Loucy (cell line): ENCODE measurements around the gene DNASE1L3.

Experiments used
- H2AFZ ChIP-seq: fragments of 200-600 bp; sonication (generic); 2 replicates; pipeline ENCODE4 v1.6.0; 2016; ENCODE audit warnings: antibody characterized with exemption, mild to moderate bottlenecking, low read length, moderate library complexity
- H3F3A ChIP-seq: fragments of 200-600 bp; 2 replicates; pipeline ENCODE4 v1.6.0; 2016; ENCODE audit warnings: antibody characterized with exemption, low read depth, mild to moderate bottlenecking
- H3K27me3 ChIP-seq: fragments of 200-600 bp; sonication (generic); 2 replicates; pipeline ENCODE4 v1.6.1; 2014; ENCODE audit warnings: low read length, mild to moderate bottlenecking; ENCODE audit not compliant: insufficient read depth, poor library complexity, severe bottlenecking
- H3K36me3 ChIP-seq: fragments of 200-600 bp; sonication (generic); 2 replicates; pipeline ENCODE4 v1.6.1; 2016; ENCODE audit warnings: low read length; ENCODE audit not compliant: insufficient read depth
- H3K4me1 ChIP-seq: fragments of 200-600 bp; sonication (generic); 2 replicates; pipeline ENCODE4 v1.5.1; 2014; ENCODE audit warnings: low read length, mild to moderate bottlenecking; ENCODE audit not compliant: insufficient read depth, poor library complexity, severe bottlenecking
- H3K4me2 ChIP-seq: fragments of 200-600 bp; sonication (generic); 2 replicates; pipeline ENCODE4 v1.6.0; 2014; ENCODE audit warnings: antibody characterized with exemption, low read length, low read depth, mild to moderate bottlenecking; ENCODE audit not compliant: poor library complexity, severe bottlenecking
- H3K4me3 ChIP-seq: fragments of 200-600 bp; sonication (generic); 2 replicates; pipeline ENCODE4 v1.5.1; 2014; ENCODE audit warnings: low read length, mild to moderate bottlenecking, mixed read lengths; ENCODE audit not compliant: poor library complexity, severe bottlenecking
- H3K79me2 ChIP-seq: fragments of 200-600 bp; sonication (generic); 2 replicates; pipeline ENCODE4 v1.6.1; 2014; ENCODE audit warnings: low read length; ENCODE audit not compliant: insufficient read depth
- H3K9ac ChIP-seq: fragments of 200-600 bp; sonication (generic); 2 replicates; pipeline ENCODE4 v1.6.0; 2014; ENCODE audit warnings: mild to moderate bottlenecking, low read depth, low read length, moderate library complexity; ENCODE audit not compliant: poor library complexity, severe bottlenecking
- H3K9me2 ChIP-seq: fragments of 200-600 bp; sonication (generic); replicated peaks from 2 replicates; pipeline ENCODE4 v1.6.1; 2016; ENCODE audit warnings: low read depth, low read length, mixed read lengths
- H3K9me3 ChIP-seq: fragments of 200-600 bp; sonication (generic); 2 replicates; pipeline ENCODE4 v1.6.1; 2014; ENCODE audit warnings: mild to moderate bottlenecking, antibody characterized with exemption, low read length, low read depth; ENCODE audit not compliant: insufficient read depth
- H4K20me1 ChIP-seq: fragments of 200-600 bp; sonication (generic); 2 replicates; pipeline ENCODE4 v1.6.0; 2014; ENCODE audit warnings: antibody characterized with exemption, low read length, mild to moderate bottlenecking; ENCODE audit not compliant: insufficient read depth, poor library complexity, severe bottlenecking
- EZH2phosphoT487 ChIP-seq: fragments of 200-600 bp; IDR thresholded peaks from 2 replicates; pipeline ENCODE4 v1.6.1; 2018; ENCODE audit warnings: antibody characterized with exemption, mild to moderate bottlenecking, moderate library complexity, borderline replicate concordance
- TF ChIP-seq, protein P1 (sequence below): fragments of 200-600 bp; sonication (generic); conservative IDR thresholded peaks from 2 replicates; pipeline ENCODE4 v1.5.1; 2014; ENCODE audit warnings: mild to moderate bottlenecking, antibody characterized with exemption, low read length

The DNASE1L3 gene

DNA sequence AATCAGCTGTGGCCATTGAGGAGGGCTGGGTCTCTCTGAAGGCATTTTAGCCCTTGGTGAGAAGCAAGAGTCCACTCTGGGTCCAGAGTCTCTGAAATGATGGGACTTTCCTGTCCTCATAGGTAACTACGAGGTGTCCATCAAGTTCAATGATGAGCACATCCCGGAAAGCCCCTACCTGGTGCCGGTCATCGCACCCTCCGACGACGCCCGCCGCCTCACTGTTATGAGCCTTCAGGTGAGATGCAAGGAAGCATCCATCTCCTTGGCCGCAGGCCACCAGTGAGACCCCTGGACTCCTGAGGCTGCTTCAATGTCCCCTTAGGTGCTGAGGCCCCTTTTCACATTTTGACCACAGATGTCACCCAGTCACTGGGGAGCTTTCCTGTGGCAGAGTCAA, 54.9 kb downstream of the DNASE1L3 start:
- no peak overlapping the region for H3K4me3 ChIP-seq
- no peak overlapping the region for H3K9ac ChIP-seq
- no peak overlapping the region for H3K4me2 ChIP-seq
- no peak for TF ChIP-seq EZH2phosphoT487
- TF ChIP-seq, protein P1, sequence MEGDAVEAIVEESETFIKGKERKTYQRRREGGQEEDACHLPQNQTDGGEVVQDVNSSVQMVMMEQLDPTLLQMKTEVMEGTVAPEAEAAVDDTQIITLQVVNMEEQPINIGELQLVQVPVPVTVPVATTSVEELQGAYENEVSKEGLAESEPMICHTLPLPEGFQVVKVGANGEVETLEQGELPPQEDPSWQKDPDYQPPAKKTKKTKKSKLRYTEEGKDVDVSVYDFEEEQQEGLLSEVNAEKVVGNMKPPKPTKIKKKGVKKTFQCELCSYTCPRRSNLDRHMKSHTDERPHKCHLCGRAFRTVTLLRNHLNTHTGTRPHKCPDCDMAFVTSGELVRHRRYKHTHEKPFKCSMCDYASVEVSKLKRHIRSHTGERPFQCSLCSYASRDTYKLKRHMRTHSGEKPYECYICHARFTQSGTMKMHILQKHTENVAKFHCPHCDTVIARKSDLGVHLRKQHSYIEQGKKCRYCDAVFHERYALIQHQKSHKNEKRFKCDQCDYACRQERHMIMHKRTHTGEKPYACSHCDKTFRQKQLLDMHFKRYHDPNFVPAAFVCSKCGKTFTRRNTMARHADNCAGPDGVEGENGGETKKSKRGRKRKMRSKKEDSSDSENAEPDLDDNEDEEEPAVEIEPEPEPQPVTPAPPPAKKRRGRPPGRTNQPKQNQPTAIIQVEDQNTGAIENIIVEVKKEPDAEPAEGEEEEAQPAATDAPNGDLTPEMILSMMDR, result no peak
- H3K9me3 ChIP-seq, result no peaks in the 10 kb centered on the region
- H3K36me3 ChIP-seq, result peaks cover 20% of the 10 kb centered on the region; the same call in 1 of the 2 replicates
- no peaks in the 10 kb centered on the region for H3K27me3 ChIP-seq
- H3F3A ChIP-seq, result no peaks in the 10 kb centered on the region
- no peaks in the 10 kb centered on the region for H3K9me2 ChIP-seq
- H4K20me1 ChIP-seq, result no peaks in the 10 kb centered on the region
- no peak overlapping the region for H2AFZ ChIP-seq
- no peaks in the 10 kb centered on the region for H3K4me1 ChIP-seq
- H3K79me2 ChIP-seq, result no peaks in the 10 kb centered on the region

DNA sequence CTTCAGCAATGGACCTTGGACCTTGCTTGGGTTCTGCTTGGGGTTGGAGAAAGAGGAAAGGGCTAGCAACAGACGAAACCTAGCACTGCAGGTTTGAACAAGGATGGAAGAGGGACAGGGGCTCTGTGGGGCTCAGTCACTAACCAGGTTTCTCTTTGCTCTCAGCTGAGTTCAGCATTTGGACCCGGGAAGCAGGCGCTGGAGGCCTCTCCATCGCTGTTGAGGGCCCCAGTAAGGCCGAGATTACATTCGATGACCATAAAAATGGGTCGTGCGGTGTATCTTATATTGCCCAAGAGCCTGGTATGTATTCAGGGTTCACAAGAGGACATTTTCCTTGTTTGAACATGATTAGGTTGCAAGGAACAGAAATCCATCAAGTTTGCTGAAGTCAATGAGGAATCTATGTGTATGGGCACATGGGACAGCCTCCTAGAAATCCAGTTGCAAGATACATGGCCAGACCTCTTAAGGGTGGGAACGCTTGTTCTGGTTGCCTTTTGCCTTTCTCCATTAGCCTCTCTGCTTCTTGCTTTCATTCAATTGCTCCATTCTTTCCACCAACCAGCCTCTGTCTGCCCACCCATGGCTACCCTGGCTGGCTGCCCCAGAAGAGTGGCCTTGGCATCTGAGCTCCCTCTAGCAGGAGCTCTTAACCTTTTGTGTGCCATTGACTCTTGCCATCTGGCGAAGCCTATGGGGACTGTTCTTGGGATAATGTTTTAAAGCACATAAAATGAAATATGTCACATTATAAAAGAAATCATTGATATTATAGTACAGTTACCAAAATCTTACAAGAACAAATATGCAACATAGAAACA, 55.9 kb downstream of the DNASE1L3 start:
- Histone ChIP-seq H3K36me3 (peaks cover 28% of the 10 kb centered on the region; the same call in 1 of the 2 replicates), H3K9me2 (no peaks in the 10 kb centered on the region), H3F3A (no peaks in the 10 kb centered on the region), H3K79me2 (no peaks in the 10 kb centered on the region), H3K4me1 (no peaks in the 10 kb centered on the region), H3K27me3 (no peaks in the 10 kb centered on the region), H2AFZ (no peak overlapping the region), H3K9me3 (no peaks in the 10 kb centered on the region), H3K9ac (no peak overlapping the region), H3K4me2 (no peak overlapping the region), H4K20me1 (no peaks in the 10 kb centered on the region), H3K4me3 (no peak overlapping the region)
- TF ChIP-seq, protein P1, result no peak
- TF ChIP-seq EZH2phosphoT487, result no peak

DNA sequence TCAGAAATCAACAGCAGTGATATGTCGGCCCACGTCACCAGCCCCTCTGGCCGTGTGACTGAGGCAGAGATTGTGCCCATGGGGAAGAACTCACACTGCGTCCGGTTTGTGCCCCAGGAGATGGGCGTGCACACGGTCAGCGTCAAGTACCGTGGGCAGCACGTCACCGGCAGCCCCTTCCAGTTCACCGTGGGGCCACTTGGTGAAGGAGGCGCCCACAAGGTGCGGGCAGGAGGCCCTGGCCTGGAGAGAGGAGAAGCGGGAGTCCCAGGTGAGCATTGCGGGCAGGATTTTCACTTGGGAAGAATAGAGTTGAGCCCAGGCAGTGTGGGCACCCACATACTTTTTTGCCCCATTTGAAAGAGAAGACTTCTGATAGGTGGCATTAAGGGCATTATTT, 57.4 kb downstream of the DNASE1L3 start:
- H3K4me3 ChIP-seq, result no peak overlapping the region
- H4K20me1 ChIP-seq, result no peaks in the 10 kb centered on the region
- no peaks in the 10 kb centered on the region for H3K9me3 ChIP-seq
- H3K9ac ChIP-seq, result no peak overlapping the region
- peaks cover 35% of the 10 kb centered on the region; the same call in 1 of the 2 replicates for H3K36me3 ChIP-seq
- no peak overlapping the region for H3K4me2 ChIP-seq
- no peaks in the 10 kb centered on the region for H3K79me2 ChIP-seq
- no peaks in the 10 kb centered on the region for H3F3A ChIP-seq
- H3K4me1 ChIP-seq, result no peaks in the 10 kb centered on the region
- no peaks in the 10 kb centered on the region for H3K9me2 ChIP-seq
- H3K27me3 ChIP-seq, result no peaks in the 10 kb centered on the region
- no peak overlapping the region for H2AFZ ChIP-seq
- TF ChIP-seq, protein P1, result no peak
- TF ChIP-seq EZH2phosphoT487, result no peak
